ENCODE results near the gene LRBA. TPM values are rescaled to one million over a fixed set of nuclear protein-coding genes. Genes with fewer than 3 reads are reported as not detected.

The LRBA gene
- total RNA-seq, 1 donor from 2014 or later, result 26.4 TPM

DNA sequence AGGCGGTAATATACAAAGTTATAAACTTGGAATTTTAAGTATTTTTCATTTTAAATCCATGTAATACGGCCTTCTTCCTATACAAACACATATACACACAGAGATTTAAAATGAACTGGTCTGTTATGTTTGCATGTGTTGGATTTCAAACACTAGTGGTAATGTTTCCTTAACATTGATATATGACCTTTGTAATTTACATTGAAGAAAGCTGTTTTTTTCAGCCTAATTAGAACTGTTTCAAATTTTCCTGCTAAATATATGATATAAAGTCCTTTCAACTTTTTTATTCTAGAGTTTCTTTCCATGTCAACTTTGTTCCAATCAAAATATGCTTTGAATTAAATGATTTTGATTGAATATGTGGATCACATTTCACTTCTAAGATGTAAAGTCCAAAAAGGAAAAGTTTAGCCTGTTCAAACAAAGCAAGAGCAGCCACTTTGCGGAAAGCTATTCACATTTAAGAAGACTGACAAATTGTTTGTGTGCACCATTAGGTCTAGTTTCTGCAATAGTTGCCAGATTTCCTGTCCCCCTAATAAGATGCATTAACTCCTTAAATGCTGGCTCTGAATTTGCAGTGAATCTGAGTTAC, 659.1 kb downstream of the LRBA start:
- Mint-ChIP-seq H3K4me3 (ENCODE audit: unreplicated experiment) (no peak overlapping the region), H3K36me3 (ENCODE audit: unreplicated experiment) (no peaks in the 10 kb centered on the region), H3K4me1 (ENCODE audit: low read depth, unreplicated experiment) (peaks cover 8% of the 10 kb centered on the region), H3K27me3 (ENCODE audit: unreplicated experiment) (peaks cover 1% of the 10 kb centered on the region), H3K27ac (ENCODE audit: unreplicated experiment) (no peak overlapping the region), H3K9me3 (ENCODE audit: unreplicated experiment) (no peaks in the 10 kb centered on the region)
- TF ChIP-seq, protein P1, sequence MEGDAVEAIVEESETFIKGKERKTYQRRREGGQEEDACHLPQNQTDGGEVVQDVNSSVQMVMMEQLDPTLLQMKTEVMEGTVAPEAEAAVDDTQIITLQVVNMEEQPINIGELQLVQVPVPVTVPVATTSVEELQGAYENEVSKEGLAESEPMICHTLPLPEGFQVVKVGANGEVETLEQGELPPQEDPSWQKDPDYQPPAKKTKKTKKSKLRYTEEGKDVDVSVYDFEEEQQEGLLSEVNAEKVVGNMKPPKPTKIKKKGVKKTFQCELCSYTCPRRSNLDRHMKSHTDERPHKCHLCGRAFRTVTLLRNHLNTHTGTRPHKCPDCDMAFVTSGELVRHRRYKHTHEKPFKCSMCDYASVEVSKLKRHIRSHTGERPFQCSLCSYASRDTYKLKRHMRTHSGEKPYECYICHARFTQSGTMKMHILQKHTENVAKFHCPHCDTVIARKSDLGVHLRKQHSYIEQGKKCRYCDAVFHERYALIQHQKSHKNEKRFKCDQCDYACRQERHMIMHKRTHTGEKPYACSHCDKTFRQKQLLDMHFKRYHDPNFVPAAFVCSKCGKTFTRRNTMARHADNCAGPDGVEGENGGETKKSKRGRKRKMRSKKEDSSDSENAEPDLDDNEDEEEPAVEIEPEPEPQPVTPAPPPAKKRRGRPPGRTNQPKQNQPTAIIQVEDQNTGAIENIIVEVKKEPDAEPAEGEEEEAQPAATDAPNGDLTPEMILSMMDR (IDR thresholded peaks at IDR 0.05; ENCODE audit: partially characterized antibody, unreplicated experiment), result no peak
- no peak for DNase-seq

DNA sequence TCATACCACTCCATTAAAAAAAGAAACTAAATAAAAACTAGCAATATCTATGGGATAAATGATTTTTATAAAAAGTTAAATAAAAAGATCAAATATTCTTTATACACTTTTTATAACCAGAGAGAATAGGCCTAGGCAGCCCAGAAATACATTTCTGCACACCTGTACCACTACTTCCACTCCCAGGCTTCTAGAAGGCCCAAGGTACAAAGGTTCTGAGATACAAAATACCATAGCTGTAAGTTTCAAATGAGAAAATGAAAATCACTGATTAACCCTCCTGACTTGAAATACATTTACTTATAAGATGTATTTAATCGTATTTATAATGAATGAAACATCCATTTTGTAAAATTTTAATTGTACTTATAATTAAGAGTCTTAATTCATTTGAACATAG, 659.7 kb downstream of the LRBA start:
- Mint-ChIP-seq H3K36me3 (ENCODE audit: unreplicated experiment) (no peaks in the 10 kb centered on the region), H3K9me3 (ENCODE audit: unreplicated experiment) (no peaks in the 10 kb centered on the region), H3K4me1 (ENCODE audit: low read depth, unreplicated experiment) (peaks cover 8% of the 10 kb centered on the region), H3K27ac (ENCODE audit: unreplicated experiment) (no peak overlapping the region), H3K4me3 (ENCODE audit: unreplicated experiment) (no peak overlapping the region), H3K27me3 (ENCODE audit: unreplicated experiment) (peaks cover 1% of the 10 kb centered on the region)
- no peak for DNase-seq
- TF ChIP-seq, protein P1 (IDR thresholded peaks at IDR 0.05; ENCODE audit: partially characterized antibody, unreplicated experiment), result no peak

DNA sequence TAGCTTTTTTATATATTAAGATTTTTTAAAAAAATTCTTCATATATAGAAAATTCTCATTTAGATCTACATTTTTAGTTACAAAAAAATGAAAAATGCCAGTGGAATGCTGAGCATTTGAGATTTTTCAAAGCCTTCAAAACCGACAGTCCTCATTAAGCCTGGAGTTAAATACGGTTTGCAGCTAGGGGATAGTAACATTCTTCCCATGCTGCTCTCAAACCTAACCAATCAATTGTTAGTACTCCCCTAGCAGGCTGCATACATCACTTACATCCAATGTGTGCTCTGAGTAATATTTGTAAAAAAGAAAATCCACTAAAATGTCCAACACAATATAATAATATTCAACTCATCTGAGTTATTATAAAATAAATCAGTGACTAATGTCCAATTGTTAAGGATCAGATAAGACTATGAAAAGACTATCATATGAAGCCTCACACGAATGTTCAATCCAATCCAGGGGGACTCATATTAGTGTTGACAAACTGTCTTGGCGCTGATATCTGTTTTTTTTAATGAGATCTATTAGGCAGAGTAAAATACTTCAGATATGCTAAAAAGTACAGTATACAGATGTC, 660.8 kb downstream of the LRBA start:
- TF ChIP-seq, protein P1 (IDR thresholded peaks at IDR 0.05; ENCODE audit: partially characterized antibody, unreplicated experiment), result no peak
- H3K4me1 Mint-ChIP-seq (ENCODE audit: low read depth, unreplicated experiment), result peaks cover 8% of the 10 kb centered on the region
- H3K4me3 Mint-ChIP-seq (ENCODE audit: unreplicated experiment), result no peak overlapping the region
- no peaks in the 10 kb centered on the region for H3K9me3 Mint-ChIP-seq (ENCODE audit: unreplicated experiment)
- no peak overlapping the region for H3K27ac Mint-ChIP-seq (ENCODE audit: unreplicated experiment)
- no peak for DNase-seq
- no peaks in the 10 kb centered on the region for H3K36me3 Mint-ChIP-seq (ENCODE audit: unreplicated experiment)
- H3K27me3 Mint-ChIP-seq (ENCODE audit: unreplicated experiment), result peaks cover 1% of the 10 kb centered on the region

DNA sequence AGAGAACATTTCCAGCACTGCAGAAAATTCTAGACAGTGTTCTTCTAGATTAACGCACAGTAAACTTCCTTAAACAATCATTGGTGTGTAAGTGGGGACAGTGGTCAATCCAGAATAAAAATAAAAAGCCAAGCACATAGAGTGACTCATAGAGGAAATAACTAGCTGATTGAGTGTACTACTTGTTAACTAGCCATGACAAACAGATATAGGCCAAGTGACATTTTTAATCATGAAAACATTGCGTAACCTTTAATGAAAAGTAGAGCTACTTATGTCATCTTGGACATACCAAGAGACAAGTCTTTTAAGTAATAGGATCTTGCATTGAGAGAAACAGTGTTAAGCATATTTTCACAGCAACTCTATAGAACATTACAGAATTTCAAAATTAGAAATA, 667.0 kb downstream of the LRBA start:
- H3K4me3 Mint-ChIP-seq (ENCODE audit: unreplicated experiment), result no peak overlapping the region
- no peaks in the 10 kb centered on the region for H3K36me3 Mint-ChIP-seq (ENCODE audit: unreplicated experiment)
- H3K9me3 Mint-ChIP-seq (ENCODE audit: unreplicated experiment), result no peaks in the 10 kb centered on the region
- no peak for DNase-seq
- H3K4me1 Mint-ChIP-seq (ENCODE audit: low read depth, unreplicated experiment), result no peaks in the 10 kb centered on the region
- TF ChIP-seq, protein P1 (IDR thresholded peaks at IDR 0.05; ENCODE audit: partially characterized antibody, unreplicated experiment), result no peak
- no peaks in the 10 kb centered on the region for H3K27me3 Mint-ChIP-seq (ENCODE audit: unreplicated experiment)
- H3K27ac Mint-ChIP-seq (ENCODE audit: unreplicated experiment), result no peak overlapping the region

DNA sequence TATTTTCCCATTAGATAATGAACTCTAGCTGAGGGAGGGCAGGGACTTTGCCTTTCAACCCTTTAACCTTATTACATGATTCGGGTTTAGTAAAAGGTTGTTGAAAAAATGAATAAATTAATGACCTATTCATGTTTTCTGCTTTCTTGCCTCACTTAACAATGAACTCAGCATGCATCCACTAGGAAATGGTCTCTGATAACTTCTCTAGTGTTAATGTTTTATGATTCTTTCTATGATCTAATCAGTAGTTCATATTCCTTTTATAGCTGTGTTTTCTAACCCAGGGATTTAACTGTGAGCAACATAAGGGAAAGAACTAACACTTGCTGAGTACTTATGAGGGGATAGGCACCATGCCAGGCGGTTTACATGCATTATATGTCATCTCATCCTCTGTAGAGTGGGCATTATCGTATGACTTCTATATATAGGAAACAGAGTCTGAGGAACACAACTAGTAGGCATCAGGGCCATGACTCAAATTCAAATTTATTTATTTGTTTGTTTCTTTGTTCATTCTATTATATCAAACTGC, 669.8 kb downstream of the LRBA start:
- no peaks in the 10 kb centered on the region for H3K27me3 Mint-ChIP-seq (ENCODE audit: unreplicated experiment)
- TF ChIP-seq, protein P1 (IDR thresholded peaks at IDR 0.05; ENCODE audit: partially characterized antibody, unreplicated experiment), result no peak
- no peaks in the 10 kb centered on the region for H3K9me3 Mint-ChIP-seq (ENCODE audit: unreplicated experiment)
- H3K36me3 Mint-ChIP-seq (ENCODE audit: unreplicated experiment), result no peaks in the 10 kb centered on the region
- no peak overlapping the region for H3K4me3 Mint-ChIP-seq (ENCODE audit: unreplicated experiment)
- no peaks in the 10 kb centered on the region for H3K4me1 Mint-ChIP-seq (ENCODE audit: low read depth, unreplicated experiment)
- no peak overlapping the region for H3K27ac Mint-ChIP-seq (ENCODE audit: unreplicated experiment)
- no peak for DNase-seq

Data from glutamatergic neuron (in vitro differentiated cells).